ENCODE data around the gene GPR156.

The GPR156 gene

GRCh38 chr3:120196333-120196732 lies 88.7 kb downstream of the GPR156 start:
- DNase-seq (ENCODE audit: low read depth in 3 of 3): no peak

DNA sequence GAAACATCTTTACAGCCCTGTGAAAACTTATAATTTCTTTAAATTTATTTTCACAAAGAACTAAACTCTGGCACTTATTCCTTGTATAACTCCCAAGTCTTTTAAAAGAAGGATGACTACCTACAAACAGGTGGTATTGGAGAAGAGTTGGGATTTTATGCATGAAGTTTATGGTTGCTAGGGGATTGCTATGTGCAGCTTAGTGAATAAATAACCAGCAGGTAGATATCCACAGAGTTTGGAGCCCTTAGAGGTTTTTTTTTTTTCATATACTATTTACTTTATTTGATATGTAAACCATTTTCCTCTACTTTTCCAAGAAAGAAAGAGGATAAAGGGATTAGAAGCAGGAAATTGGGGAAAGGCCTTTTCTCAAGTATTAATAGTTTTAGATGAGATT lies 91.5 kb downstream of the GPR156 start:
- DNase-seq (ENCODE audit: low read depth in 3 of 3): no peak

GRCh38 chr3:120192579-120192978 lies 92.4 kb downstream of the GPR156 start:
- no peak for DNase-seq (ENCODE audit: low read depth in 3 of 3)

GRCh38 chr3:120192159-120192558 lies 92.9 kb downstream of the GPR156 start:
- no peak for DNase-seq (ENCODE audit: low read depth in 3 of 3)

GRCh38 chr3:120182613-120183511 lies 102.2 kb downstream of the GPR156 start:
- DNase-seq (ENCODE audit: low read depth in 3 of 3): no peak

DNA sequence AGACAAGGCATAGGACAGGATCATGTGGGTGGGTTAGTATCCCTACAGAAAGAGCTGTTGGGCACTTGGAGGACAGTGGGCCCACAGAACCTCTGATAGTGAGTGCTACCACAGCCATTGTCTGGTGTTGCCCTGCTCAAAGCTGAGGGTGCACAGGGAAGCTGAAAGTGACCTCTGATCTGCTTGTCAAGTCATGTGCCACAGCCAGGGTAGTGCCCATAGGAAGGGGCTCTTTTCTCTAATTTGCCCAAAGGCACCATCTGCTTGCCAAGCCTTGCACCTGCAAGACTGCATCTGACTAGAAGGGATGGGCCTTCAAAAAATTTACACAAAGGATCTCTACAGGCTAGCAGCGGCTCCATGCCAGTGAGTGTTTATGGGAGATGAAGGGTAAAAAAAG lies 103.4 kb downstream of the GPR156 start:
- no peak for DNase-seq (ENCODE audit: low read depth in 3 of 3)

DNA sequence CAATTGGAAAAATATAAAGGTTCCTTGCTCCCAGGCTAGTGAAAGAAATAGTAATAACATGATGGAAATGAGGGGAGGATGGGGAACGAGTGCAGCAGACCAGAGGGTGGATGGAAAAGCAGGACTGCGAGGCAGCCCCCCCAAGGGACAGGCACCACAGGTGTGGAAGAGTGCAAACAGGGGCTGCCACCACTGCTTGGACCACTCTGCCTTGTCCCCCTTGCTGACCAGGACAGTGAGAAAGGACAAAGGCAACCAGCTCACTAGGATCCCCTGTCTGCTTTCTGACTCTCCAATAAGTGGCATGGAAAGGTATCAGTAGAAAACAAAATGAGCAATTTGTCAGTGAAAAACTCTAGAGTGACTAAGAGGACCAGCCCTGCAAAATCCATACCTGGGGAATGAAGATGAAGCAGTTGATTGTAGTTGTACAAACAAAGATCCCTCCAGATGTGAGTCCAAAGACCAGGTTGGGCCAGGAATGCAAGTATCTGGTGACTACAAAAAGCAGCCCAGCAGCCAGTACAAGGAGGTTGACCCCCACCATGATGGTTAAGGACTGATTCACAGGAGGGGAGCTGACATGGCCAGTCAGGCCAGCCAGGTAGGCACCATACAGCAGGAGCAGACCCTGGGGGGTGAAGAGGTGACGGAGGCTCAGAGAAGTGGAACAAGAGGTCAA lies 104.2 kb downstream of the GPR156 start:
- no peak for DNase-seq (ENCODE audit: low read depth in 3 of 3)

GRCh38 chr3:120177707-120178306 lies 107.2 kb downstream of the GPR156 start:
- DNase-seq (ENCODE audit: low read depth in 3 of 3): no peak

- no peak for DNase-seq (ENCODE audit: low read depth in 3 of 3)
Observed at GRCh38 chr3:120177151-120177550, 107.9 kb downstream of the GPR156 start.

- DNase-seq (ENCODE audit: low read depth in 3 of 3): no peak
Observed at GRCh38 chr3:120174811-120175539, 110.0 kb downstream of the GPR156 start.

DNA sequence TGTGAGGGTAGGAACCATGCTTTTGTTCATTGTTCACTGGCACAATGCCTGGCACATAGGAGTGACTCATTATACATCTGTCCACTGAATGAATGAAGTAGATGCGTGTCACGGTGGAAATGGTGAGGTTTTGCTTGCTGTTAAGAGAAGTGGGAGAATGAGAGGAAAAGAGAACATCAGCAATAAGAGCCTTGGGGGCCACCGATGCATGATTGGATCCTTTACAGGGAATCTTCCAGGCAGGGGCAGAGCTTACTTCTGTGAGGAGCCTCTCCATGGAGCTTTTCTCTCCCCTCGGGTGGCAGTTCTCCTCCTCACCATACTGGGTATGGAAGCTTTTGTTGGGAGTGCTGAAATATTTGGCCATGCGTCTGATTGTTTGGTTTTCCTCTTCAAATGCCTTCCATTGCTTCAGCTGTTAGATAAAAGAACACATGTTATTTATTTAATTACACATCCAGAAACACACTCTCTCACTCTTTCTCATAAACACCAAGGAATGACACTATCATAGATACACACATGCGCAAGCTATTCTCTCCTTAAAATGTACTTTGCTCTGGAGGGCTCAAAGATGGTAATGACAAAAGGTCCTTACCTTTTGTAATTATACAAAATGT lies 111.9 kb downstream of the GPR156 start:
- DNase-seq (ENCODE audit: low read depth in 3 of 3): no peak

DNA sequence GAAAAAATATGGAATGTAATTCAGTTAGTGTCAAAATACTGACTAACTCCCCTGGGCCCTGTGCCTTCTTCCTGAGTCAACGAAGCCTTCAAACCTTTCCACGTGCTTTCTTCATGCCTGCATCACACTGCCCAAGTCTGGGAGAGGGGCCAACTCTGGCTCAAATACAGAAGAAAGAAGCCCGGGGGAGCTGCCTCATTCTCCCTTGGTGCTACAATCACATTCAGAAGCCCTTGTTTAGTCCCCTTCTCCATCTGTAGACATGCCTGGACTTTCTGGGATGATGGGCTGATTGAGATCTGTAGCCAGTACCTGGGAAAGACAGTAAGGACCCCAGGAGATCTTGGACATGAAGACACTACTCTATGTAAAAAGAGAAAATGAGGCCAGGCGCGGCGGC lies 113.0 kb downstream of the GPR156 start:
- DNase-seq (ENCODE audit: low read depth in 3 of 3): no peak

DNA sequence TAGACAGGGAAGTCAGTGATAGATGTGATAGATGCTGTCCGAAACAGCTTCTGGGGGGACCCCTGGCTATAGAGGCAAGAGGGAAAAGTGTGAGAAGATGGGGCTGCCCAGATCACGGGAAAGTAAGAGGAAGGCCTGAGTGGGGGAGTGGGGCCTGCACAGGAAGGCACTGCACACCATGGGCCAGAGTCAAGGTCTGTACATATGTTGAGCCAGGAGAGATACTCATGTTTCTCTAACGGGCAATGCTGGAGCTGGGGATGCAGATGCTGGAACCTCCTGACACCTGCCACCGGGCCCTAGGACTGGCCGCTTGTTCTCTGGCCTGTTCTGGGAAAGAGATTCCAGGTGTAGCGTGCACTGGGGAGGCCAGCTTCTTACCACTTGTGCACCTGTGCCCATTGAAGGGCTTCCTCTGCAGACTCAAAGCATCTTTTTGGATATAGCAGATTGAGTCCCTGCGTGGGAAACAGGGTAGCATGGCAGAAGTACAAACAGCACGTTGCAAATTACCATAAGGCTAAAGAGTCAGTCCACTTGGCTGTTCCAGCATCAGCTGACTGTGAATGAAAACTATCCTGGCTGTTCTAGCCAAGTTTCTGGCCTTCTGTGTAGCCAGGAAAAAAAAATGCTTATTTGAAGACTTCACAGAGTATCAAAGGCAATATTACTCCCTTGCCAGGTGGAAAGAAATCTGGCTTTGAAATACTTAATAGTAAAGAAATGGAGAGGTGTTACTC lies 113.7 kb downstream of the GPR156 start:
- DNase-seq (ENCODE audit: low read depth in 3 of 3): no peak

DNA sequence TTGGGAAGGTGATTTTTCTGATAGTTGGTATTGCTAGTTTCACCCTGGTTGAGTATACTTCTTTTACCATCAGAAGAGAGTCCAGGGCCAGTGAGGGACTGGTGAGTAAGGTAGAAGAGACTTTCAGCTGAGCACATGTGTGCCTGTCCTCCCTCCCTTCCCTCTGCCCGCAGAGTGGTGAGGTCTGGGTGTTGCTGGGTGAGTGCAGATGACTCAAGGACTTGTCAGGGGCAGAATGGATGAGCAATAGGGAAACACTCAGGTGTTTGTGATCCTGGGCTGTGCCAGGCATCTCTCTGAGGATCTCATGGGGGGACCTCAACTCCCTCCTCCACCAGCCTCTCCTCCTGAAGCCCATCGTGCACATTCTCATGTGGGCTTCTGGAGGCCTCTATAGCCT lies 114.8 kb downstream of the GPR156 start:
- DNase-seq (ENCODE audit: low read depth in 3 of 3): no peak

- DNase-seq (ENCODE audit: low read depth in 3 of 3): no peak
Observed at GRCh38 chr3:120169407-120169806, 115.6 kb downstream of the GPR156 start.

- DNase-seq (ENCODE audit: low read depth in 3 of 3): no peak
Observed at GRCh38 chr3:120168611-120169010, 116.4 kb downstream of the GPR156 start.

DNA sequence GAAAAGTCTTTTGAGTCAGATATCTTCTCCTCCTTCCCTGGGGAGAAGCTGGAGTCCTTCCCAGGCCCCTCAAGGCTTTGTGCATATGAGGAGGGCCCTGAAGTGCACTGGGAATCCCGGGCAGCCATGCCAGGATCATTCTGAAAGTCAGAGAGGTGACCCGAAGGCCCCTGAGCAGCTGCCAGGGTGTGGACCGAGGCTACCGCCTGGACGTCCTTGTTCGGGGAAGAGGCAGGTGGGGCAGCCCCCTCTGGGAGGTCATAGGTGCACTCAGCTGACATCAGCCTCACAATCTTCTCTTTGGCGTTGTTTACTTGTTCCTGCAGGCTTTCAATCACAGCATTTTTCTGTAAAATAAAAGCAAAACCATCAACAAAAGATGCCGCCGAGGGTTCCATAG lies 117.0 kb downstream of the GPR156 start:
- DNase-seq (ENCODE audit: low read depth in 3 of 3): no peak

- DNase-seq (ENCODE audit: low read depth in 3 of 3): no peak
Observed at GRCh38 chr3:120167488-120167887, 117.5 kb downstream of the GPR156 start.

DNA sequence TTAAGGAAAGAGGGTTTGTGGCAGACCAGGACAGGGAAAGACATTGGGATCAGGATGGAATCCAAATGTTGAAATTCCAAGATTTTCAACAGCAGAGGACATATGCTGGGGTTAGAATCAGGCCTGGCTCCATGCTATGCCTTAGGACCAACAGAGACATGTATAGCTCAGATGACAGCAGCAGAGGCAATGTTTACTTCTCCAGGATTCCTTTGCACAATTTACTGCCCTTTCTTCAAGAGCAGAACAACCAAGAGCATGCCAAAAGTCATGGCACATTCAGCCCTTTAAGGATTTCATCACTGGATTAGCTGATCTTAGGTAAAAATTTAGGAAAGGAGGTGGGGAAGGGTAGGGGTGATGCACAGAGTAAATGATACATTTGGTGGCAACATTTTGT lies 121.2 kb downstream of the GPR156 start:
- no peak for DNase-seq (ENCODE audit: low read depth in 3 of 3)

DNA sequence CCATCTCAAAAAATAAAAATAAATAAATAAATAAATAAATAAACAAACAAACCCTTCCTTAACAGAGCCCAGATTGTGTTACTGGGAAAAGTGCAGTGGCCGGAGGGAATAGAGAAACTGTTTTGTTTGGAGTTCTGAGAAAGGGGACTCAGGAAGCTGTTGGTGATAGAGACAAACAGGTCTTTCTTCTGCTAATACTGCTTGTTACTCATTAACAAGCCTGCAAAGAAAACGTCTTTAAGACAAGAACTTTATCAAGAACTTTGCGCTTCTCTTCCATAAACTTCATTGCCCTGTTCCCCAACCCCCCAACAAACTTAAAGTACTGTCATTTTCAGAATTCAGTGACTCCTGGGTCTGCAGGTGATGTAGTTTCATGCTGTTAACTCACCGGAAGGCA lies 122.0 kb downstream of the GPR156 start:
- DNase-seq (ENCODE audit: low read depth in 3 of 3): no peak

- no peak for DNase-seq (ENCODE audit: low read depth in 3 of 3)
Observed at GRCh38 chr3:120162400-120162799, 122.6 kb downstream of the GPR156 start.

Data from stimulated activated CD4-positive, alpha-beta T cell treated with anti-CD3 and anti-CD28 coated beads, TNF-alpha, amount 100 ng/mL, for 4 hours (primary cell).